Activated effector memory CD4-positive, alpha-beta T cell treated with anti-CD3 and anti-CD28 coated beads, Interleukin-2, amount 50 U/mL, for 16 hours (primary cell): ENCODE measurements around the gene TNC.
"Not testable (repeated sequence)": the region's sequence is repeated elsewhere in the genome, so short reads cannot be mapped to it uniquely, and the experiment has no call there.

Experiments
- DNase-seq: peaks from one replicate; pipeline ENCODE4 v3.0.0-alpha.2; 2020

TNC gene

GRCh38 chr9:115134941-115135340 lies 17.0 kb upstream of the TNC start:
- DNase-seq, result no peak

DNA sequence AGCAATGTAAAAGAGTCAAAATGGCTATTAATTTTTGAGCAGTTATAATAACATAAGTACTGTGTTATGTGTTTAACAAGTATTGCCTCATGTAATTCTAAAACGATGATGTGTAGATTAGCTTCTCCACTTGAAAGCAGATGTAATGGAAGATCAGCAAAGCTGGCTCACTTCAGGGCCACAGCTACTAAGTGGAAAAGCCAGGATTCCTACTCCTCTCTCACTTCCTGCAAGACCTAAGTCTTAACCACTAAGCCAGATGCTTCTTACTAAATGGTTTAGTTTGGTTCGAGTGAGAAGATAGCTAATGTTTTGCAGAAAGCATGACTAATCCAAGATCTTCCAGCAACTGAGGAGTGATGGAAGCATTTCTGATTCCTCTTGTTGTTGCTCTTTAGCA lies 15.7 kb upstream of the TNC start:
- no peak for DNase-seq

GRCh38 chr9:115132648-115133047 lies 14.7 kb upstream of the TNC start:
- no peak for DNase-seq

DNA sequence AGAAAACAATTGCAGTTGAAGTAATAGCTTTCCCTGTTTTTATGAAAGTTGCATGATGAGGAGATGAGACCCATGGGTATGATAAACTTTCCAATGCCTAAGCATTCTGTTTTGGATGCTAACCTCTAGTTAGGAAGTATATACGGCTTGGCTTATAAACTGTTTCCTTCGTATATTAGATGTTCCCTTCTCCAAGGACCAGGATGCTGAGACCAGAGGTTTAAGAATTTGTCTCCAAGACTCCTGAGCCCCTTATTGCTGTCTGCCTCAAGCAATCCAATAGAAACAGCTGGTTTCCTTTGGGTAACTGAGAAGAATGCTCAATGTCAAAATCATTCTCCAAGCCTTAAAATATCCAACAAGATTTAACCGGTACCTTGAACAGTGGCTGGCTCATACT lies 12.2 kb upstream of the TNC start:
- DNase-seq, result no peak

DNA sequence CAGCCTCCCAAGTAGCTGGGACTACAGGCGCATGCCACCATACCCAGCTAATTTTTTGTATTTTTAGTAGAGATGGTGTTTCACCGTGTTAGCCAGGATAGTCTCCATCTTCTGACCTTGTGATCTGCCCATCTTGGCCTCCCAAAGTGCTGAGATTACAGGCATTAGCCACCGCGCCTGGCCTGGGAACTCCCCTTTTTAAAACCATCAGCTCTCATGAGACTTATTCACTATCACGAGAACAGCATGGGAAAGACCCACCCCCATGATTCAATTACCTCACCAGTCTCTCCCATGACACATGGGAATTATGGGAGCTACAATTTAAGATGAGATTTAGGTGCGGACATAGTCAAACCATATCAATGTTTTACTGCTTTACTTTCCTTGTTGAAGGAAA lies 10.8 kb upstream of the TNC start:
- not testable (repeated sequence) for DNase-seq

DNA sequence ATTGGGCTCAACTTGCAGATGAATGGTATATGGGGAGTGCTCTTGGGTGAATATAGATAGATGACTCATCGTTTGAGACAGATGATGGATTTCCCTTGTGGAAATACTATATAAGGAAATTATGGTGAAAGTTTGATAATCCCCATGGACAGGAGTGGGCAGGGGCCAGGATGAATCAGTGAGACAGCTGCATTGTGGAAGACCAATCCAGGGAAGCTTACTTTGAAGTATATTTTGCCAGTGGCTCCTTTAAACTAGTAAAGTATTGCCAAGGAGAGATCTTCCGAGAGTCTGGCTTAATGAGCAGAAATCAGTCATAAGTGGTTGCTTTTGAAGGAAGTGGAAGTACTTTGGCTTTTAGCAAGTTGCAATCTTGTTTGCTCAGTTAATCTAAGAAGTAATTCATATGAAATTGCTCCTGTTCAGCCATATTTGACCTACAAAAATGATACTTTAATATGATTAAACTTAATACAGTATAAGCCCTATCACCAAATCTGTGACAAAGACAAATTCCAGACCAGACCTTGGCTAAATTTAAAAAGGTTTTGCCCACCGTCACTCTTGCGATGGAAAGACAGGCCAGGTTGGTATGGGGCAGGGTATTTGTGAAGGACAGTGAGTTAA lies 9.3 kb upstream of the TNC start:
- DNase-seq, result no peak

- no peak for DNase-seq
Observed at GRCh38 chr9:115126404-115126803, 8.4 kb upstream of the TNC start.

DNA sequence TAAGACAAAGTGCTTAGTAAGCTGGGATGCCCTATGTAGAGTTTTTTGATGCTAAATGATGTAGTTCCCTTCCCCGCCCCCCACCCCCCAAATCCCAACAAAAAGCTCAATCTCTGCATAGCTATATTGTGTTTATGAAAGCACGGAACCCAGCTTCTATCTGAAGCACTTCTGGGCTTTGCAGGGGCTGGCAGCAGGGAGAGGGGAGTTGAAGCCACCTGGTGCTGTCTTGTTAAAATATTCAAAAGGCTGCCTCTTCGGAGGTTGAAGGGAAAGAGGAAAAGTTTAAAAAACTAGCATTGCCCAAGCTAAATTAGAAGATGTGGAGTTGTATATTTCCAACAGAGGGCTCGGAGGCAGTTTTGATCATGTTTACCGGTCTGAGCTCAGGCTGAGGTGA lies 5.0 kb upstream of the TNC start:
- DNase-seq, result no peak

- DNase-seq, result no peak
Observed at GRCh38 chr9:115121181-115121580, 3.2 kb upstream of the TNC start.

GRCh38 chr9:115118879-115119218 lies 892 bp upstream of the TNC start:
- DNase-seq, result no peak

- no peak for DNase-seq
Observed at GRCh38 chr9:115116421-115117284, 1.3 kb downstream of the TNC start.

DNA sequence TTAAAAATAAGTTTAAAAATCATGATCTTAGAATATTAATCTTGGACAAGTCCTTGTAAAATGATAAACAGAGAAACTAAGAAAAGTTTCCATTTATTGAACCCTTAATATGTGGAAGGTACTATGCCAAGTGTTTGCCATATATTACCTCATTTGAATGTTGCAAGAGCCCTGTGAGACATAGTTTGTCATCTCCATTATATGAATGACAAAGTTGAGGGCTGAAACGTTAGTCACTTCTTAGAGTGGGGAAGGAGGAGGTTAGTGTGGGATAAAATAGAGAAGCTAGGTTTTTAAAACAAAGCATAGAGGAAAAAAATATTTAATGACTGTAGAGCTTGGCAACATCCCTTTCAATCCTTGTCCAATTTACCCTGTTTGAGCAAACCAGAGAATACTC lies 2.0 kb downstream of the TNC start:
- DNase-seq, result no peak

GRCh38 chr9:115115117-115115880 lies 2.7 kb downstream of the TNC start:
- no peak for DNase-seq

- no peak for DNase-seq
Observed at GRCh38 chr9:115114546-115114945, 3.4 kb downstream of the TNC start.

GRCh38 chr9:115114084-115114483 lies 3.9 kb downstream of the TNC start:
- DNase-seq, result no peak

- DNase-seq, result no peak
Observed at GRCh38 chr9:115111874-115112273, 6.1 kb downstream of the TNC start.

GRCh38 chr9:115109486-115109885 lies 8.5 kb downstream of the TNC start:
- DNase-seq, result no peak

DNA sequence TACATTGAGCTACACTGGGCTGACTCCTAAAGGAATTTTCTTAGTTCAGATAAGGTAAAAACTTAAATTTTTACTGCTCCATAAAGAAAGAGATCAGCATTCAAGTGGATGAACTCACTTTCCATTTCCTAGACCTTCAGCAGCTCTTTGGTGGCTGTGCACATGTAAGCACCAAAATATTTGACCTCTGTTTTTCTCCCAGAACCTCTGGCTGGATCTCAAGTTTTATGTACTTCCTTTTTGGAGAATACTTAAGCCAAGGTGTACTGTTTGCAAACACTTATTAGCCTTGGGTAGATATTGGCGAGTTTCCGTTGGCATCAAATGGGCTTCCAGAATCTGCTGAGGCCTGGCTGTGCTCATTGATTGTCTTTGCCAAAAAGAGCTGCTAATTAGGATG lies 10.3 kb downstream of the TNC start:
- DNase-seq, result no peak

- no peak for DNase-seq
Observed at GRCh38 chr9:115106642-115107041, 11.3 kb downstream of the TNC start.

DNA sequence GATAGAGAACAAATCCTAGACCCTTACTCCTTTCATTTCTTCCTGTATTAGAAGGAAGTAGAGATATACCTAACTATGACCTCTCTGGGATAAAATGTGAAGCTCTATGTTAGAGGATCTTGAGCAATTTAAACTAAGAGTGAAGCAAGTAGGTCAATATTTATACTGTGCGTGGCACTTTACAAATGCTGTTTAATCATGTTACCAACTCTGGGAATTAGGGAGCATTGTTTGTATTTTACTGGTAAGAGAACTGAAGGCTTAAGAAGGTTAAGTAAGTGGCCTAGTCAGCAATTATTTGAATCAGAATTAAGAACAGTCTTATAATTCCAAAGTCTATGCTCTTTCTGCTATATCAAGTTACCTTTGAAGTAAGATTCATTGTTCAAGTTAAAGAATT lies 12.0 kb downstream of the TNC start:
- DNase-seq, result no peak

- DNase-seq, result no peak
Observed at GRCh38 chr9:115104908-115105307, 13.0 kb downstream of the TNC start.

DNA sequence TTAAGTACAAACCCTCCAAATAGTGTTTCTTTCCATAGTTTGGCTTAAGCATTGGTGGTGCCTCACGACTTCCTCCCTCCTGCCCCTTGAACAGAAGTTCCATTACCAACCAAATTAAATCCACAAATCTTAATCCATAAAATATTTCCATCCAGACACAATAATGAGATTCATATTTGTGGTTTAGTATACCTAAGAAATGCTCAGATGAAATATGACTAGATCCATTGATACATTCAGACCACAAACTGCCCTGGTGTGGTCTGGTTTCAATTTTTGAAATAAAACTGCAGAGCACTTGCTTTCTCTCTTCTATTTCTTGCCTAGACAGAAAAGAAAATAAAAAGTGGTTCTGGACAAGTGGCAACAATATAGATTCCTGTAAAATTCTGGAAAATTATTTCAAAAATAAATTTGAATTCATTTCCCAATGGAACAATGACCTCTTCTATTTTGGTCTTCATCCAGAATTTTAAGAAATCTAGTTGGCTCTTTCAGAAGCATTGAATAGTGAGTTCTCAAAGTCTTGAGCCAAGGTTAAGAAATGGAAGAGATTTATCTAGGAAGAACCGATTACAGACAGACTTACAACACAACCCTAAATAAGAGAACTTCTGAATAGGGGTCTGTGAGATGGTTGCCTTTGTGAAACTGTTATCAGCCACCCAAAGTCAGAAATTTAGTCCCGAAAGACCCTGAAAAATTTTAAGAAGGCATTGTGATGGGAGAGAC lies 14.0 kb downstream of the TNC start:
- DNase-seq, result no peak

DNA sequence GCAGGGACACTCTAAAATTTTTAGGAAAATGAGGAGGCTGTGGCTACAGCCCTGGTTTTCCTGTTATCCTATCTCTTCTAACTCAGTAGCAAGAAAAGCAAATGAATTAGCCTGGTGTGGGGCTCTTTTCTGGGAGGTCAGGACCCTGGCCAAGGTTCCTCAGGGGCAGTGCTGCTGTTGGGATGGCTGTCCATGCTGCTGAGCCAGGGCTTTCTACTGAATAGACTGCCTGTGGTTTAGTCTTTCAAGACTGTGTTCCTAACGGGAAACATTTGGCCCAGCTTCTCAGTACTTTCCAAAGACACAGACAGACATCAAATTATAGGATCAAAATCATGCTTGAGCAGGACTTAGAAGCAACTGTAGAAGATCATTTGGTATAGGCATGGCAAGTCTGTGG lies 18.1 kb downstream of the TNC start:
- DNase-seq, result no peak
